CD4-positive, alpha-beta T cell treated with Interleukin-17A for 4 hours (primary cell): ENCODE data around the gene HK2.

ENCODE experiments used
- DNase-seq: peaks from one replicate; pipeline ENCODE4 v3.0.0-alpha.2; 2020; ENCODE audit warnings: mixed read lengths

HK2 gene

GRCh38 chr2:74860079-74860478 is 26.2 kb downstream of the HK2 start:
- DNase-seq, result no peak

GRCh38 chr2:74860521-74860920 is 26.6 kb downstream of the HK2 start:
- no peak for DNase-seq

- DNase-seq, result no peak
Observed at GRCh38 chr2:74861531-74861930, 27.6 kb downstream of the HK2 start.

- DNase-seq, result no peak
Observed at GRCh38 chr2:74862020-74862964, 28.4 kb downstream of the HK2 start.

GRCh38 chr2:74863802-74864248 is 29.9 kb downstream of the HK2 start:
- no peak for DNase-seq

GRCh38 chr2:74864728-74865722 is 31.1 kb downstream of the HK2 start:
- no peak for DNase-seq

- DNase-seq, result no peak
Observed at GRCh38 chr2:74865770-74866674, 32.1 kb downstream of the HK2 start.

GRCh38 chr2:74867841-74868658 is 34.1 kb downstream of the HK2 start:
- DNase-seq, result no peak

- no peak for DNase-seq
Observed at GRCh38 chr2:74869517-74869916, 35.6 kb downstream of the HK2 start.

- no peak for DNase-seq
Observed at GRCh38 chr2:74870951-74871350, 37.0 kb downstream of the HK2 start.

- no peak for DNase-seq
Observed at GRCh38 chr2:74871414-74871813, 37.5 kb downstream of the HK2 start.

GRCh38 chr2:74872389-74872836 is 38.5 kb downstream of the HK2 start:
- DNase-seq, result no peak

- DNase-seq, result no peak
Observed at GRCh38 chr2:74873012-74873665, 39.2 kb downstream of the HK2 start.

GRCh38 chr2:74873678-74874640 is 40.0 kb downstream of the HK2 start:
- DNase-seq, result no peak

- DNase-seq, result peak; percentile 56
Observed at GRCh38 chr2:74876081-74876886, 42.4 kb downstream of the HK2 start.

- DNase-seq, result no peak
Observed at GRCh38 chr2:74877376-74877775, 43.4 kb downstream of the HK2 start.

- no peak for DNase-seq
Observed at GRCh38 chr2:74877781-74878433, 44.0 kb downstream of the HK2 start.

- DNase-seq, result no peak
Observed at GRCh38 chr2:74878551-74878950, 44.6 kb downstream of the HK2 start.
